CD4-positive, alpha-beta T cell treated with Interleukin-15 for 1 hour (primary cell): ENCODE measurements around the gene TCFL5.

Experiments used
- DNase-seq: peaks from one replicate; pipeline ENCODE4 v3.0.0-alpha.2; 2020

TCFL5 gene

GRCh38 chr20:62808211-62808865, 53.3 kb downstream of the TCFL5 start:
- DNase-seq: peak; percentile 65

GRCh38 chr20:62807444-62808210, 54.0 kb downstream of the TCFL5 start:
- DNase-seq: no peak

- DNase-seq: no peak
Measured at GRCh38 chr20:62806383-62807050, 55.1 kb downstream of the TCFL5 start.

GRCh38 chr20:62805711-62806382, 55.8 kb downstream of the TCFL5 start:
- peak; percentile 51 for DNase-seq

- DNase-seq: no peak
Measured at GRCh38 chr20:62805155-62805710, 56.4 kb downstream of the TCFL5 start.

- DNase-seq: peak; percentile 73
Measured at GRCh38 chr20:62804627-62805154, 56.9 kb downstream of the TCFL5 start, which contains the start of gene OGFR. Gene OGFR (plus strand): TSS chr20:62804835. CDS start chr20:62804860, 25 bp downstream.

- no peak for DNase-seq
Measured at GRCh38 chr20:62804021-62804626, 57.5 kb downstream of the TCFL5 start.

GRCh38 chr20:62802026-62802712, 59.5 kb downstream of the TCFL5 start:
- DNase-seq: no peak

- DNase-seq: no peak
Measured at GRCh38 chr20:62801284-62802010, 60.2 kb downstream of the TCFL5 start.

- no peak for DNase-seq
Measured at GRCh38 chr20:62800314-62801259, 61.0 kb downstream of the TCFL5 start.

GRCh38 chr20:62799873-62800272, 61.7 kb downstream of the TCFL5 start:
- no peak for DNase-seq

GRCh38 chr20:62799459-62799858, 62.2 kb downstream of the TCFL5 start:
- DNase-seq: no peak

GRCh38 chr20:62799036-62799435, 62.6 kb downstream of the TCFL5 start:
- DNase-seq: no peak

GRCh38 chr20:62797671-62798532, 63.7 kb downstream of the TCFL5 start:
- no peak for DNase-seq

GRCh38 chr20:62796699-62797491, 64.7 kb downstream of the TCFL5 start:
- DNase-seq: no peak

- peak; percentile 63 for DNase-seq
Measured at GRCh38 chr20:62795023-62795761, 66.4 kb downstream of the TCFL5 start.
